SKM-1 treated with dmso at 0.1 percent for 144 hours (cell line): ENCODE results near the gene DDX19B.
"Not testable (repeated sequence)": the region's sequence is repeated elsewhere in the genome, so short reads cannot be mapped to it uniquely, and the experiment has no call there.

Source experiments
- DNase-seq: peaks from one replicate; lab custom pipeline; 2025; ENCODE audit not compliant: unreplicated experiment; lab: John Stamatoyannopoulos, UW

Gene DDX19B

GRCh38 chr16:70298988-70299938 lies at the start of gene DDX19B:
Gene DDX19B (plus strand): TSS chr16:70299186. CDS start chr16:70299298, 112 bp downstream.
- DNase-seq, result no peak

GRCh38 chr16:70249697-70250096 lies 49.3 kb upstream of the DDX19B start:
- DNase-seq, result not testable (repeated sequence)

GRCh38 chr16:70250748-70251628 lies 48.0 kb upstream of the DDX19B start:
- peak; percentile 12 for DNase-seq

GRCh38 chr16:70251629-70252354 lies 47.2 kb upstream of the DDX19B start, which contains the start of gene EXOSC6:
Gene EXOSC6 (minus strand): TSS chr16:70251940. CDS start chr16:70251900, 40 bp downstream.
- DNase-seq, result peak; percentile 89

GRCh38 chr16:70252355-70252988 lies 46.5 kb upstream of the DDX19B start:
- peak; percentile 1 for DNase-seq

GRCh38 chr16:70253291-70254106 lies 45.5 kb upstream of the DDX19B start:
- peak; percentile 16 for DNase-seq

- no peak for DNase-seq
These were observed 44.6 kb upstream of the DDX19B start for GRCh38 chr16:70254180-70254964.

- no peak for DNase-seq
These were observed 44.1 kb upstream of the DDX19B start for GRCh38 chr16:70254965-70255286.

GRCh38 chr16:70255574-70255973 lies 43.4 kb upstream of the DDX19B start:
- no peak for DNase-seq

- DNase-seq, result no peak
These were observed 41.6 kb upstream of the DDX19B start for GRCh38 chr16:70257391-70257790.

- DNase-seq, result no peak
These were observed 40.9 kb upstream of the DDX19B start for GRCh38 chr16:70258065-70258464.

GRCh38 chr16:70258946-70259345 lies 40.0 kb upstream of the DDX19B start:
- DNase-seq, result no peak

- DNase-seq, result not testable (repeated sequence)
These were observed 39.1 kb upstream of the DDX19B start for GRCh38 chr16:70259903-70260302.

GRCh38 chr16:70267516-70267915 lies 31.5 kb upstream of the DDX19B start:
- DNase-seq, result peak; percentile 61

- not testable (repeated sequence) for DNase-seq
These were observed 31.1 kb upstream of the DDX19B start for GRCh38 chr16:70267922-70268321.

GRCh38 chr16:70269471-70269870 lies 29.5 kb upstream of the DDX19B start:
- no peak for DNase-seq

- DNase-seq, result no peak
These were observed 28.8 kb upstream of the DDX19B start for GRCh38 chr16:70270176-70270575.

GRCh38 chr16:70271696-70272095 lies 27.3 kb upstream of the DDX19B start:
- no peak for DNase-seq

GRCh38 chr16:70276392-70276791 lies 22.6 kb upstream of the DDX19B start:
- no peak for DNase-seq
